Neuronal stem cell (in vitro differentiated cells): ENCODE results near the gene WNT7A.
A peak's percentile ranks its signal among the peaks of the same experiment; 100 is the strongest.

ENCODE experiments used
- DNase-seq: peaks from one replicate; pipeline ENCODE4 v3.0.0-alpha.2; 2013; ENCODE audit warnings: low spot score
- H2AFZ ChIP-seq: one replicate; pipeline ENCODE4 v1.6.1; 2013; ENCODE audit warnings: mild to moderate bottlenecking, low read length, inconsistent platforms
- H2AK5ac ChIP-seq: 2 replicates; pipeline ENCODE4 v1.6.1; 2013; ENCODE audit warnings: low read depth, mild to moderate bottlenecking, inconsistent platforms, low read length, moderate library complexity, mixed read lengths
- H2BK120ac ChIP-seq: 2 replicates; pipeline ENCODE4 v1.6.1; 2013; ENCODE audit warnings: low read depth, mild to moderate bottlenecking, inconsistent platforms, low read length, moderate library complexity, mixed read lengths
- H2BK12ac ChIP-seq: one replicate; pipeline ENCODE4 v1.6.1; 2013; ENCODE audit warnings: low read length, inconsistent platforms
- H2BK15ac ChIP-seq: 2 replicates; pipeline ENCODE4 v1.6.1; 2013; ENCODE audit warnings: mild to moderate bottlenecking, low read length, inconsistent platforms, mixed read lengths
- H2BK5ac ChIP-seq: one replicate; pipeline ENCODE4 v1.6.1; 2013; ENCODE audit warnings: inconsistent platforms, mild to moderate bottlenecking, low read length, moderate library complexity
- H3K14ac ChIP-seq: one replicate; pipeline ENCODE4 v1.6.1; 2013; ENCODE audit warnings: low read length, inconsistent platforms
- H3K18ac ChIP-seq: 2 replicates; pipeline ENCODE4 v1.6.1; 2013; ENCODE audit warnings: low read length, inconsistent platforms
- H3K23ac ChIP-seq: 2 replicates; pipeline ENCODE4 v1.6.1; 2013; ENCODE audit warnings: low read depth, mild to moderate bottlenecking, mixed read lengths, low read length, inconsistent platforms; ENCODE audit not compliant: poor library complexity
- H3K27ac ChIP-seq: replicated peaks from 3 replicates; pipeline ENCODE4 v1.5.1; 2013; ENCODE audit warnings: low read length, inconsistent platforms
- H3K27me3 ChIP-seq, 3 experiments: 2 replicates each; pipeline ENCODE4 v1.6.1; 2013; ENCODE audit warnings: low read length in 3 of 3, mild to moderate bottlenecking in 2 of 3, inconsistent platforms in 1 of 3, low read depth in 1 of 3, mixed read lengths in 1 of 3, moderate library complexity in 1 of 3; ENCODE audit not compliant: control insufficient read depth in 3 of 3, insufficient read depth in 3 of 3
- H3K36me3 ChIP-seq, 2 donors: replicated peaks in 1 of 2; 2 replicates each; pipeline ENCODE4 v1.6.1; 2013; ENCODE audit warnings: low read length in 2 of 2; ENCODE audit not compliant: control insufficient read depth in 2 of 2, insufficient read depth in 2 of 2
- H3K4ac ChIP-seq: 2 replicates; pipeline ENCODE4 v1.6.1; 2013; ENCODE audit warnings: inconsistent platforms, mild to moderate bottlenecking, low read length, moderate library complexity
- H3K4me1 ChIP-seq, 2 donors: 1 replicate in 1 of 2; 2 replicates in 1 of 2; pipeline ENCODE4 v1.6.1; 2013; ENCODE audit warnings: low read length in 2 of 2, low read depth in 1 of 2; ENCODE audit not compliant: control insufficient read depth in 2 of 2, insufficient read depth in 1 of 2
- H3K4me2 ChIP-seq: one replicate; pipeline ENCODE4 v1.6.1; 2013; ENCODE audit warnings: mild to moderate bottlenecking, low read length, inconsistent platforms; ENCODE audit not compliant: insufficient read depth, poor library complexity, severe bottlenecking
- H3K4me3 ChIP-seq, 2 donors: 2 replicates each; pipeline ENCODE4 v1.5.1; 2013; ENCODE audit warnings: low read length in 2 of 2, mild to moderate bottlenecking in 2 of 2, inconsistent platforms in 1 of 2, moderate library complexity in 1 of 2
- H3K79me1 ChIP-seq: one replicate; pipeline ENCODE4 v1.6.1; 2013; ENCODE audit warnings: low read depth, mild to moderate bottlenecking, inconsistent platforms, low read length, moderate library complexity
- H3K9ac ChIP-seq: one replicate; pipeline ENCODE4 v1.6.1; 2013; ENCODE audit warnings: mild to moderate bottlenecking, low read depth, low read length, inconsistent platforms; ENCODE audit not compliant: poor library complexity
- H3K9me3 ChIP-seq, 2 donors: replicated peaks in 1 of 2; 2 replicates each; pipeline versions ENCODE3 to v1.6.1; 2013; ENCODE audit warnings: low read length in 2 of 2, mild to moderate bottlenecking in 2 of 2, inconsistent platforms in 1 of 2, low read depth in 1 of 2, mixed read lengths in 1 of 2, moderate library complexity in 1 of 2; ENCODE audit not compliant: control insufficient read depth in 2 of 2, insufficient read depth in 1 of 2
- H4K8ac ChIP-seq: one replicate; pipeline ENCODE4 v1.6.1; 2013; ENCODE audit warnings: low read depth, mild to moderate bottlenecking, inconsistent platforms, low read length, moderate library complexity
- H4K91ac ChIP-seq: one replicate; pipeline ENCODE4 v1.6.1; 2013; ENCODE audit warnings: low read length, low read depth, mild to moderate bottlenecking, inconsistent platforms; ENCODE audit not compliant: poor library complexity
- WGBS, 2 donors: extraction: QIAGEN DNeasy Blood & Tissue Kit; methylation state at CpG; one replicate each; pipeline ENCODE4 v1.1.7; 2013; ENCODE audit warnings: missing lambda C conversion rate in 2 of 2, mixed read lengths in 1 of 2; ENCODE audit not compliant: insufficient read length in 2 of 2, insufficient replicate concordance in 1 of 2; ENCODE audit errors: extremely low coverage in 2 of 2; 5-methylcytosine and 5-hydroxymethylcytosine counted together

WNT7A gene

DNA sequence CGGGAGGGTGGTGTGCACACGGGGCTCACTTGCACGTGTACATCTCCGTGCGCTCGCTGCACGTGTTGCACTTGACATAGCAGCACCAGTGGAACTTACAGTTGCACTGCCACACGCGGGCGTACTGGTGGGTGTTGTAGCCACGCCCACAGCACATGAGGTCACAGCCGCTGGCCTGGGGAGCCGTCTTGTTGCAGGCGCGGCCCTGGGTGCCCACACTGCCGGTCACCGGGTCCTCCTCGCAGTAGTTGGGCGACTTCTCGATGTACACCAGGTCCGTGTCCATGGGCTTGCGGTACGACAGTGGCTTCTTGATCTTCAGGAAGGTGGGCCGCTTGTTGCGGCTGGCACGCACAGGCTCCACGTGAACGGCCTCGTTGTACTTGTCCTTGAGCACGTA is 61.0 kb downstream of the WNT7A start:
- peaks cover 27 to 38% of the 10 kb centered on the region in 2 donors for H3K9me3 ChIP-seq
- H3K36me3 ChIP-seq, result peaks cover 0 to 1% of the 10 kb centered on the region in 2 donors

DNA sequence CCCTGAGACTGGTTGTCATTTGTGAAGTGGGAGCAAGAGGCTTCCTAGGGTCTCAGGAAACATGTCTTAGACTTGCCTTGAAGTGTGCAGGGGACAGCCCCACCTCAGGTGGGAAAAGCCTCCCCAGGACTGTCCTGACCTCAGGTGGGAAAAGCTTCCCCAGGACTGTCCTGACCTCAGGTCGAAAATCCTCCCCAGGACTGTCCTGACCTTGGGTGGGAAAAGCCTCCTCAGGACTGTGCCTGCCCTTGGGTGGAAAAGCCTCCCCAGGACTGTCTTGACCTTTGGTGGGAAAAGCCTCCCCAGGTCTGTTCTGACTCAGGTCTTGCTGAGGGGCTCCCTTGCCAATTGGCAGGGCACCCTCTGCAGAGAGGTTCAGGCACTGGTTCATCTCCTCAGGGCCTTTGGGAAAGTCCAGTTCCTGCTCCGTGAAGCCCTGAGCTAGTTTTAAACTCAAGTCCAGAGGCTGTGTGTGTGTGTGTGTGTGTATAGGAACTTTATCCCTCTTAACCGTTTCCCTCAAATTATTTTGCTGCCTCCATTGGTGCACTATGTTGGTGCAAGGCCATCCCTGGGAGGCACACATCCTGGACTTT is 64.7 kb downstream of the WNT7A start:
- DNase-seq, result no peak
- H2BK15ac ChIP-seq, result no peak overlapping the region

More for the DNA sequence above, 61.0 kb downstream of the WNT7A start:
- Histone ChIP-seq H2BK15ac (peak overlapping the region; percentile 51), H4K8ac (no peak overlapping the region), H3K18ac (peak overlapping the region; percentile 77), H2BK5ac (no peak overlapping the region), H3K27ac (no peak overlapping the region), H3K27me3 (no peaks in the 10 kb centered on the region), H3K4me2 (no peak overlapping the region), H3K9ac (no peak overlapping the region), H3K4ac (peak overlapping the region; percentile 47), H3K14ac (peak overlapping the region; percentile 76), H4K91ac (peak overlapping the region; percentile 54), H3K4me1 (peaks cover 0 to 2% of the 10 kb centered on the region in 2 donors), H3K23ac (peak overlapping the region; percentile 92), H2AK5ac (peak overlapping the region; percentile 64), H2BK120ac (no peak overlapping the region), H3K79me1 (peaks cover 3% of the 10 kb centered on the region), H2AFZ (no peak overlapping the region), H2BK12ac (no peak overlapping the region), H3K4me3 (no peak overlapping the region)
- no CpG with 5 or more reads among the region's 30 CpGs for WGBS, 2 donors
- DNase-seq, result no peak

DNA sequence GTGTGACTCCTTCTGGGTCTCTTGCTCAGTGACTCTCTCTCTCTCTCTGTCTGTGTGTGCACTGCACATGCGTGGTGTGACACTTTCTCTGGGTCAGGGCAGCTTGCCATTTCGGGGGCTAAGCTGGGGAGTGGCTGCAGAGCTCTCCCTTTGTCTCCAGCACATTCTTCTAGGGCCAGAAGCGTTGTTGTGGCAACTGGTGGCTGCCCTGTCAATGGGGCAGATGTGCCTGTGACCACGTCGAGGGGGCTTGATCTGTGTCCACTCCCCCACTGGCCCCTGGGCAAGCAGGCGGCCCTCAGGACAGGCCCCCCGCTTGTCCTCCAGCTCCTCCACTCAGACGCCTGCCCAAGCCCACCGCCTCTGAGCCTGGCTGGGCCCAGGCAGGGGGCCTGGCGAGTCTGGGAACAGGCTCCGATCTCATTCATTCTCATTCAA is 67.8 kb downstream of the WNT7A start:
- H4K91ac ChIP-seq, result no peak overlapping the region
- peak overlapping the region; percentile 21 for H3K14ac ChIP-seq
- peaks cover 35 to 45% of the 10 kb centered on the region in 2 donors for H3K9me3 ChIP-seq
- no peak overlapping the region for H3K23ac ChIP-seq
- H3K4ac ChIP-seq, result no peak overlapping the region
- H3K4me1 ChIP-seq, result peaks cover 13 to 20% of the 10 kb centered on the region in 2 donors
- H3K9ac ChIP-seq, result peak overlapping the region; percentile 8
- no peak overlapping the region for H2BK15ac ChIP-seq
- H2BK12ac ChIP-seq, result peak overlapping the region; percentile 85
- peaks cover 3% of the 10 kb centered on the region for H3K79me1 ChIP-seq
- H3K27me3 ChIP-seq, result no peaks in the 10 kb centered on the region
- DNase-seq, result peak; percentile 54
- peak overlapping the region; percentile 65 for H2AK5ac ChIP-seq
- H3K36me3 ChIP-seq, result peaks cover 0 to 1% of the 10 kb centered on the region in 2 donors
- H2AFZ ChIP-seq, result peak overlapping the region; percentile 73
- H3K18ac ChIP-seq, result peak overlapping the region; percentile 91
- no peak overlapping the region for H3K4me2 ChIP-seq
- H3K27ac ChIP-seq, result peak overlapping the region; percentile 50
- H2BK120ac ChIP-seq, result peak overlapping the region; percentile 25
- peak overlapping the region; percentile 19 for H4K8ac ChIP-seq
- no CpG with 5 or more reads among the region's 11 CpGs for WGBS, 2 donors
- no peak overlapping the region for H3K4me3 ChIP-seq
- peak overlapping the region; percentile 33 for H2BK5ac ChIP-seq

More for the DNA sequence above, 64.7 kb downstream of the WNT7A start:
- H2BK120ac ChIP-seq, result no peak overlapping the region
- H3K18ac ChIP-seq, result no peak overlapping the region
- no peak overlapping the region for H4K91ac ChIP-seq
- peaks cover 13 to 17% of the 10 kb centered on the region in 2 donors for H3K4me1 ChIP-seq
- H2BK5ac ChIP-seq, result no peak overlapping the region
- no peak overlapping the region for H3K14ac ChIP-seq
- peaks cover 3% of the 10 kb centered on the region for H3K79me1 ChIP-seq
- H2AK5ac ChIP-seq, result no peak overlapping the region
- H4K8ac ChIP-seq, result no peak overlapping the region
- H3K4ac ChIP-seq, result no peak overlapping the region
- peak overlapping the region in 1 of 2 donors; percentile 30 for H3K4me3 ChIP-seq
- no peak overlapping the region for H3K4me2 ChIP-seq
- WGBS, 2 donors, result no CpG with 5 or more reads among the region's 3 CpGs
- H3K9ac ChIP-seq, result no peak overlapping the region
- no peak overlapping the region for H2BK12ac ChIP-seq
- no peak overlapping the region for H3K23ac ChIP-seq
- peaks cover 0 to 1% of the 10 kb centered on the region in 2 donors for H3K36me3 ChIP-seq
- peaks cover 36 to 52% of the 10 kb centered on the region in 2 donors for H3K9me3 ChIP-seq
- no peak overlapping the region for H3K27ac ChIP-seq
- H2AFZ ChIP-seq, result no peak overlapping the region
- no peaks in the 10 kb centered on the region for H3K27me3 ChIP-seq

DNA sequence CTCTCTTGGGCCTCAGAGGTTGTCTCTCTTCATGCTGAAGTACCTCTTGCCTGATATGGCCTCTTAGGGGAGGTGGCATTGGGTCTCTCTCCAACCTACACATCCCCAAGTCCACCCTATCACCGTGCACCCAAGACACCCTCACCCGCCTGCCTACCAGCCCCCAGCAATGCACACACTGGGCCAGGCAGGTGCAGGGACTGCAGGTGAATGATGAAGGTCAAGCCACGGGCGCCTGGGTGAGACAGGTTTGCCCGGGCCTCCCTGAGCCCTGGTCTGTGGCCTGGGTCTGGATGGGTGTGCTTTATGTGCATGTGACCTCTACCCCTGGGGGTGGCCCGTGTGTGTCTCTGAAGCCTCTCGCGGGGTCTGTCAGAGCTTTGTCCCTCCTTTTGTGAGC is 68.3 kb downstream of the WNT7A start:
- no peak overlapping the region for H3K4ac ChIP-seq
- peaks cover under 1% of the 10 kb centered on the region for H3K79me1 ChIP-seq
- DNase-seq, result no peak
- peak overlapping the region; percentile 25 for H2BK120ac ChIP-seq
- H4K91ac ChIP-seq, result no peak overlapping the region
- H3K23ac ChIP-seq, result peak overlapping the region; percentile 3
- no peak overlapping the region for H3K4me3 ChIP-seq
- peak overlapping the region; percentile 91 for H2BK15ac ChIP-seq
- no CpG with 5 or more reads among the region's 8 CpGs for WGBS, 2 donors
- peak overlapping the region; percentile 91 for H3K18ac ChIP-seq
- H3K9me3 ChIP-seq, result peaks cover 32 to 43% of the 10 kb centered on the region in 2 donors
- H2AK5ac ChIP-seq, result peak overlapping the region; percentile 41
- H3K27me3 ChIP-seq, result no peaks in the 10 kb centered on the region
- no peak overlapping the region for H3K14ac ChIP-seq
- H3K9ac ChIP-seq, result no peak overlapping the region
- peaks cover 13 to 20% of the 10 kb centered on the region in 2 donors for H3K4me1 ChIP-seq
- H3K27ac ChIP-seq, result peak overlapping the region; percentile 50
- peaks cover 0 to 1% of the 10 kb centered on the region in 2 donors for H3K36me3 ChIP-seq
- H2AFZ ChIP-seq, result peak overlapping the region; percentile 48
- peak overlapping the region; percentile 19 for H4K8ac ChIP-seq
- no peak overlapping the region for H3K4me2 ChIP-seq
- H2BK5ac ChIP-seq, result peak overlapping the region; percentile 33
- no peak overlapping the region for H2BK12ac ChIP-seq
